Prostate gland (tissue), 2 donors: ENCODE measurements around the gene SLC28A3.

Experiments used
- POLR2A ChIP-seq: fragments of 450-650 bp; IDR thresholded peaks from one replicate; pipeline ENCODE4 v1.6.1; 2016; ENCODE audit warnings: antibody characterized with exemption, mild to moderate bottlenecking
- POLR2AphosphoS5 ChIP-seq: sonication (generic); formaldehyde crosslinking; IDR thresholded peaks from one replicate; pipeline ENCODE4 v1.6.1; 2017; ENCODE audit warnings: antibody characterized with exemption
- TF ChIP-seq, protein P1 (sequence below), 4 experiments: fragments of 200-600 bp in 2 of 4; fragments of 450-650 bp in 2 of 4; sonication (generic) in 2 of 4; IDR thresholded peaks; 1 replicate in 3 of 4; 2 replicates in 1 of 4; pipeline ENCODE4 v1.5.1; 2016 to 2019; ENCODE audit warnings: antibody characterized with exemption in 4 of 4, mild to moderate bottlenecking in 2 of 4, moderate library complexity in 2 of 4

DNA sequence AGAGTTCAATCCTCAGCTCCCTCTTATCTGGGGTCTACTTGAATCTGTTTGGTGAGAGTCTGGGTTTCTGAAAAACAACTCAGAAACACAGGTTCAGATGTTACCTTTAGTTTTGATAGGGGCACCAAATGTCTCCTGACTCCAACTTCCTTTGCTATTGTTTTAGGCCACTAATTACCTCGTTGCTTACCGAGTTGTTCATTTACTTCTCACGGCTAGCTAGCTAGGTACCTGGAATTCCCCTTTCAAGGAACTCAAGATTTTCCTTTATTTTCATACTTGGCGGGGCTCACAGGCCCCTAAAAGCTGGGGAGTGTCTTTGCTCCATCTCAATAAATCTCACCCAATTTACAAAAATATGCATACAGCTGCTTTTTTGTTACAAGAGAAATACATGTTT, 111.4 kb downstream of the SLC28A3 start:
- no peak for TF ChIP-seq POLR2A
- no peak for TF ChIP-seq POLR2AphosphoS5
- TF ChIP-seq, protein P1, sequence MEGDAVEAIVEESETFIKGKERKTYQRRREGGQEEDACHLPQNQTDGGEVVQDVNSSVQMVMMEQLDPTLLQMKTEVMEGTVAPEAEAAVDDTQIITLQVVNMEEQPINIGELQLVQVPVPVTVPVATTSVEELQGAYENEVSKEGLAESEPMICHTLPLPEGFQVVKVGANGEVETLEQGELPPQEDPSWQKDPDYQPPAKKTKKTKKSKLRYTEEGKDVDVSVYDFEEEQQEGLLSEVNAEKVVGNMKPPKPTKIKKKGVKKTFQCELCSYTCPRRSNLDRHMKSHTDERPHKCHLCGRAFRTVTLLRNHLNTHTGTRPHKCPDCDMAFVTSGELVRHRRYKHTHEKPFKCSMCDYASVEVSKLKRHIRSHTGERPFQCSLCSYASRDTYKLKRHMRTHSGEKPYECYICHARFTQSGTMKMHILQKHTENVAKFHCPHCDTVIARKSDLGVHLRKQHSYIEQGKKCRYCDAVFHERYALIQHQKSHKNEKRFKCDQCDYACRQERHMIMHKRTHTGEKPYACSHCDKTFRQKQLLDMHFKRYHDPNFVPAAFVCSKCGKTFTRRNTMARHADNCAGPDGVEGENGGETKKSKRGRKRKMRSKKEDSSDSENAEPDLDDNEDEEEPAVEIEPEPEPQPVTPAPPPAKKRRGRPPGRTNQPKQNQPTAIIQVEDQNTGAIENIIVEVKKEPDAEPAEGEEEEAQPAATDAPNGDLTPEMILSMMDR (IDR thresholded peaks at IDR 0.05) = no peak
